ENCODE data around the gene MAN1A1.
A peak's percentile ranks its signal among the peaks of the same experiment; 100 is the strongest.

- 0 out of 2 replicates have a peak, but pooled peaks have one; percentile 28 for TF ChIP-seq POLR2AphosphoS5 (IDR thresholded peaks at IDR 0.05; ENCODE audit: low read depth, low read length)
- TF ChIP-seq FOXP2 (optimal IDR thresholded peaks at IDR 0.05; ENCODE audit: borderline replicate concordance, extremely low read depth, extremely low read length, insufficient read depth): no peak
- no peak for TF ChIP-seq TAF1 (IDR thresholded peaks at IDR 0.05; ENCODE audit: borderline replicate concordance, insufficient read depth, low read length)
- no peak for TF ChIP-seq SIN3A (IDR thresholded peaks at IDR 0.05; ENCODE audit: borderline replicate concordance, insufficient read depth, low read length)
- TF ChIP-seq REST (IDR thresholded peaks at IDR 0.05; ENCODE audit: insufficient read depth in 1 of 2, low read depth in 2 of 2, low read length in 2 of 2): no peak
Measured at GRCh38 chr6:119274197-119274595, 75.4 kb downstream of the MAN1A1 start.
